ENCODE data around the gene DPCD.

- TF ChIP-seq CTCF (IDR thresholded peaks at IDR 0.05) (no peak), POLR2AphosphoS5 (IDR thresholded peaks at IDR 0.05) (no peak)
These were observed 26.8 kb upstream of the DPCD start for GRCh38 chr10:101561068-101561915.

Data from breast epithelium (tissue), 3 donors.